GM06990 (cell line): ENCODE results near the gene NEUROG1.

ENCODE experiments used
- DNase-seq: peaks from one replicate; pipeline ENCODE4 v3.0.0-alpha.2; 2011; ENCODE audit not compliant: insufficient read length; ENCODE audit errors: extremely low read depth
- H3K27me3 ChIP-seq: replicated peaks from 2 replicates; pipeline ENCODE4 v1.6.0; 2011; ENCODE audit warnings: low read length; ENCODE audit not compliant: control insufficient read depth, insufficient read depth
- H3K36me3 ChIP-seq: 2 replicates; pipeline ENCODE4 v1.5.1; 2011; ENCODE audit warnings: low read length; ENCODE audit not compliant: control insufficient read depth, insufficient read depth
- H3K4me3 ChIP-seq: replicated peaks from 2 replicates; pipeline ENCODE4 v1.5.1; 2011; ENCODE audit warnings: low read depth, mild to moderate bottlenecking, control low read depth, low read length
- CTCF ChIP-seq: IDR thresholded peaks from 2 replicates; pipeline ENCODE4 v1.5.1; 2011; ENCODE audit warnings: low read length, control low read depth, mild to moderate bottlenecking, inconsistent platforms; ENCODE audit not compliant: insufficient read depth, poor library complexity, severe bottlenecking

Gene NEUROG1

GRCh38 chr5:135578305-135578684 is 42.5 kb upstream of the NEUROG1 start:
- peaks cover 3% of the 10 kb centered on the region for H3K27me3 ChIP-seq
- H3K36me3 ChIP-seq, result no peaks in the 10 kb centered on the region
- H3K4me3 ChIP-seq, result no peak overlapping the region
- TF ChIP-seq CTCF, result no peak
- DNase-seq, result no peak

GRCh38 chr5:135577421-135577820 is 41.7 kb upstream of the NEUROG1 start:
- H3K36me3 ChIP-seq, result no peaks in the 10 kb centered on the region
- TF ChIP-seq CTCF, result no peak
- H3K4me3 ChIP-seq, result no peak overlapping the region
- H3K27me3 ChIP-seq, result peaks cover 3% of the 10 kb centered on the region
- DNase-seq, result no peak

- H3K36me3 ChIP-seq, result no peaks in the 10 kb centered on the region
- peaks cover 3% of the 10 kb centered on the region for H3K27me3 ChIP-seq
- no peak overlapping the region for H3K4me3 ChIP-seq
- no peak for TF ChIP-seq CTCF
- no peak for DNase-seq
Measured at GRCh38 chr5:135576075-135576599, 40.4 kb upstream of the NEUROG1 start.

GRCh38 chr5:135574493-135574892 is 38.7 kb upstream of the NEUROG1 start:
- Histone ChIP-seq H3K4me3 (no peak overlapping the region), H3K27me3 (peaks cover 3% of the 10 kb centered on the region), H3K36me3 (no peaks in the 10 kb centered on the region)
- no peak for DNase-seq
- TF ChIP-seq CTCF, result no peak

GRCh38 chr5:135571902-135572301 is 36.1 kb upstream of the NEUROG1 start:
- DNase-seq, result no peak
- Histone ChIP-seq H3K27me3 (peaks cover 3% of the 10 kb centered on the region), H3K36me3 (no peaks in the 10 kb centered on the region), H3K4me3 (no peak overlapping the region)
- no peak for TF ChIP-seq CTCF

GRCh38 chr5:135571066-135571609 is 35.4 kb upstream of the NEUROG1 start:
- DNase-seq, result no peak
- Histone ChIP-seq H3K4me3 (no peak overlapping the region), H3K36me3 (no peaks in the 10 kb centered on the region), H3K27me3 (peaks cover 2% of the 10 kb centered on the region)
- no peak for TF ChIP-seq CTCF
